ENCODE results near the gene ZNF451. TPM values are rescaled to one million over a fixed set of nuclear protein-coding genes. Genes with fewer than 3 reads are reported as not detected.

ZNF451 gene
- total and polyA plus RNA-seq, 2 donors (not counting 3 experiments of a cell fraction or from before 2014, with no cell fraction given) = 9.9 to 64.4 TPM

DNA sequence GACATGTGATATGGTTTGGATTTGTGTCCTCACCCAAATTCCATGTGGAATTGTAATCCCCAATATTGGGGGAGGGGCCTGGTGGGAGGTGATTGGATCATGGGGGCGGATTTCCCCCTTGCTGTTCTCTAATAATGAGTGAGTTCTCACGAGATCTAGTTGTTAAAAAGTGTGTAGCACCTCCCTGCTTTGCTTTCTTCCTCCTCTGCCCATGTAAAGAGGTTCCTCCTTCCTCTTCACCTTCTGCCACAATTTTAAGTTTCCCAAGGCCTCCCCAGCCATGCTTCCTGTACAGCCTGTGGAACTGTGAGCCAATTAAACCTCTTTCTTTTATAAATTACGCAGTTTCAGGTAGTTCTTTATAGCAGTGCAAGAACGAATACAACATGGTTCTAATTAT, 2.1 kb upstream of the ZNF451 start:
- intact Hi-C loops (cut with micrococcal nuclease) = loop anchor here (2.0 to 5.0 kb wide), 3 partner anchors 36 to 186 kb away; partner anchors contain the start of gene BEND6

DNA sequence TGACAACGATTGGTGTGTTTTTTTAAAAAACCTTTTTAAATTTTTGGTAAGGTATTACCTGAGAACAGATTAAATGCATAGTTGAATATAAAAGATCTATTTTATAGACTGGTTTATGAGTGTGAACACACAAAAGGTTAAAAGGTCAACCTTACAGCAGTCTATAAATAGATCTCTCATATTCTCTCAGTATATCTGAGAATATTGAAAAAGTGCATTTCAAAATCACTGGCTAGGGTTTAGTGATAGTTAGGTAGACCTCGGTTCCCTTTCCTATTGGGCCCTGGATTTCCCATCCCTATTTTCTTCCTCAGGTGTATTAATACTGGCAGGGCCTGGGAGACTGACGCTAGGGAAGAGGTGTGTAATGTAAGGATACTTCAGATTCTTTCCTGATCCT, 723 bp upstream of the ZNF451 start:
- Histone ChIP-seq H3K4me3 (replicated peaks in 1 of 3; ENCODE audit: insufficient read depth in 1 of 3, low read depth in 1 of 3, low read length in 3 of 3) (peak overlapping the region in 1 of 3 experiments; percentile 57), H3K9me3 (replicated peaks; ENCODE audit: control insufficient read depth, insufficient read depth, low read length) (no peaks in the 10 kb centered on the region), H3K9me1 (replicated peaks; ENCODE audit: control insufficient read depth, extremely low read depth, insufficient read depth, low read length) (no peaks in the 10 kb centered on the region), H4K20me1 (replicated peaks; ENCODE audit: control insufficient read depth, extremely low read depth, insufficient read depth, low read length) (peaks cover 12% of the 10 kb centered on the region), H2AFZ (ENCODE audit: low read depth, low read length) (peak overlapping the region; percentile 78), H3K36me3 (ENCODE audit: control insufficient read depth in 2 of 2, extremely low read depth in 1 of 2, insufficient read depth in 2 of 2, low read length in 2 of 2) (no peaks in the 10 kb centered on the region), H3K27ac (ENCODE audit: insufficient read depth, low read depth, low read length) (peak overlapping the region; percentile 69), H3K4me2 (ENCODE audit: insufficient read depth, low read length) (peak overlapping the region; percentile 77), H3K9ac (replicated peaks; ENCODE audit: extremely low read depth, insufficient read depth, low read length) (peak overlapping the region; percentile 74), H3K4me1 (ENCODE audit: control insufficient read depth, extremely low read depth, insufficient read depth, low read length) (peaks cover 30% of the 10 kb centered on the region), H3K27me3 (ENCODE audit: control insufficient read depth in 2 of 2, insufficient read depth in 2 of 2, low read length in 2 of 2) (no peaks in the 10 kb centered on the region), H3K79me2 (ENCODE audit: control insufficient read depth, insufficient read depth, low read length) (peaks cover 29% of the 10 kb centered on the region)
- ChIA-PET CTCF (interaction anchor here (0.7 to 1.1 kb wide), 4 partner anchors 11 to 225 kb away, joined by 3 to 4 read pairs (median 4); partner anchors contain the start of gene BEND6), POLR2A (no interaction called here)
- dilution Hi-C loops (cut with MboI; ENCODE audit: extremely low pct_ligation_motif_present, low sequenced_read_pairs) = no loop called here
- TF ChIP-seq, protein P1, sequence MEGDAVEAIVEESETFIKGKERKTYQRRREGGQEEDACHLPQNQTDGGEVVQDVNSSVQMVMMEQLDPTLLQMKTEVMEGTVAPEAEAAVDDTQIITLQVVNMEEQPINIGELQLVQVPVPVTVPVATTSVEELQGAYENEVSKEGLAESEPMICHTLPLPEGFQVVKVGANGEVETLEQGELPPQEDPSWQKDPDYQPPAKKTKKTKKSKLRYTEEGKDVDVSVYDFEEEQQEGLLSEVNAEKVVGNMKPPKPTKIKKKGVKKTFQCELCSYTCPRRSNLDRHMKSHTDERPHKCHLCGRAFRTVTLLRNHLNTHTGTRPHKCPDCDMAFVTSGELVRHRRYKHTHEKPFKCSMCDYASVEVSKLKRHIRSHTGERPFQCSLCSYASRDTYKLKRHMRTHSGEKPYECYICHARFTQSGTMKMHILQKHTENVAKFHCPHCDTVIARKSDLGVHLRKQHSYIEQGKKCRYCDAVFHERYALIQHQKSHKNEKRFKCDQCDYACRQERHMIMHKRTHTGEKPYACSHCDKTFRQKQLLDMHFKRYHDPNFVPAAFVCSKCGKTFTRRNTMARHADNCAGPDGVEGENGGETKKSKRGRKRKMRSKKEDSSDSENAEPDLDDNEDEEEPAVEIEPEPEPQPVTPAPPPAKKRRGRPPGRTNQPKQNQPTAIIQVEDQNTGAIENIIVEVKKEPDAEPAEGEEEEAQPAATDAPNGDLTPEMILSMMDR (IDR thresholded peaks at IDR 0.05; ENCODE audit: extremely low read depth in 1 of 2, insufficient read depth in 1 of 2, low read depth in 1 of 2, low read length in 2 of 2) = no peak
- no peak for TF ChIP-seq MYC (IDR thresholded peaks at IDR 0.05; ENCODE audit: low read depth, low read length)
- no peak for TF ChIP-seq POLR2AphosphoS5 (IDR thresholded peaks at IDR 0.05; ENCODE audit: insufficient read depth, low read depth, low read length)
- no peak for TF ChIP-seq JUN (IDR thresholded peaks at IDR 0.05; ENCODE audit: borderline replicate concordance, insufficient read depth, insufficient read length, low read depth)
- TF ChIP-seq FOS (IDR thresholded peaks at IDR 0.05; ENCODE audit: borderline replicate concordance, insufficient read depth, low read length) = no peak
- TF ChIP-seq GATA2 (IDR thresholded peaks at IDR 0.05; ENCODE audit: insufficient read depth, insufficient read length, low read depth, low read length) = no peak
- TF ChIP-seq POLR2A (IDR thresholded peaks at IDR 0.05; ENCODE audit: low read depth, low read length) = no peak
- TF ChIP-seq EZH2 (IDR thresholded peaks at IDR 0.05; ENCODE audit: borderline replicate concordance, low read depth, low read length, severe bottlenecking) = no peak
- TF ChIP-seq, protein P2, sequence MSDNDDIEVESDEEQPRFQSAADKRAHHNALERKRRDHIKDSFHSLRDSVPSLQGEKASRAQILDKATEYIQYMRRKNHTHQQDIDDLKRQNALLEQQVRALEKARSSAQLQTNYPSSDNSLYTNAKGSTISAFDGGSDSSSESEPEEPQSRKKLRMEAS (IDR thresholded peaks at IDR 0.05; ENCODE audit: insufficient read depth, insufficient read length) = no peak
- BruUV-seq (replicated peaks) = TSS peak; percentile 63
- DNase-seq (ENCODE audit: low read depth, low spot score) (no peak), FAIRE-seq (no peak)
- intact Hi-C loops (cut with micrococcal nuclease) = loop anchor here (2.0 to 5.0 kb wide), 3 partner anchors 37 to 187 kb away; partner anchors contain the start of gene BEND6

More for the DNA sequence above, 2.1 kb upstream of the ZNF451 start:
- Histone ChIP-seq H3K4me3 (replicated peaks in 1 of 3; ENCODE audit: insufficient read depth in 1 of 3, low read depth in 1 of 3, low read length in 3 of 3) (no peak overlapping the region), H3K9me3 (replicated peaks; ENCODE audit: control insufficient read depth, insufficient read depth, low read length) (no peaks in the 10 kb centered on the region), H3K27me3 (ENCODE audit: control insufficient read depth in 2 of 2, insufficient read depth in 2 of 2, low read length in 2 of 2) (no peaks in the 10 kb centered on the region), H4K20me1 (replicated peaks; ENCODE audit: control insufficient read depth, extremely low read depth, insufficient read depth, low read length) (peaks cover 6% of the 10 kb centered on the region), H3K27ac (ENCODE audit: insufficient read depth, low read depth, low read length) (no peak overlapping the region), H3K36me3 (ENCODE audit: control insufficient read depth in 2 of 2, extremely low read depth in 1 of 2, insufficient read depth in 2 of 2, low read length in 2 of 2) (no peaks in the 10 kb centered on the region), H3K9ac (replicated peaks; ENCODE audit: extremely low read depth, insufficient read depth, low read length) (no peak overlapping the region), H2AFZ (ENCODE audit: low read depth, low read length) (no peak overlapping the region), H3K79me2 (ENCODE audit: control insufficient read depth, insufficient read depth, low read length) (peaks cover 17% of the 10 kb centered on the region), H3K4me1 (ENCODE audit: control insufficient read depth, extremely low read depth, insufficient read depth, low read length) (peaks cover 21% of the 10 kb centered on the region), H3K9me1 (replicated peaks; ENCODE audit: control insufficient read depth, extremely low read depth, insufficient read depth, low read length) (no peaks in the 10 kb centered on the region), H3K4me2 (ENCODE audit: insufficient read depth, low read length) (no peak overlapping the region)
- POLR2A ChIA-PET = no interaction called here
- dilution Hi-C loops (cut with MboI; ENCODE audit: extremely low pct_ligation_motif_present, low sequenced_read_pairs) = no loop called here
- DNase-seq (ENCODE audit: low read depth, low spot score) (no peak), FAIRE-seq (no peak)
- TF ChIP-seq JUN (IDR thresholded peaks at IDR 0.05; ENCODE audit: borderline replicate concordance, insufficient read depth, insufficient read length, low read depth) (no peak), GATA2 (IDR thresholded peaks at IDR 0.05; ENCODE audit: insufficient read depth, insufficient read length, low read depth, low read length) (no peak), FOS (IDR thresholded peaks at IDR 0.05; ENCODE audit: borderline replicate concordance, insufficient read depth, low read length) (no peak), EZH2 (IDR thresholded peaks at IDR 0.05; ENCODE audit: borderline replicate concordance, low read depth, low read length, severe bottlenecking) (no peak)
- CTCF ChIA-PET = no interaction called here
- no TSS peak for BruUV-seq (replicated peaks)
